H9 (cell line): ENCODE results near the gene KAZN. TPM values are rescaled to one million over a fixed set of nuclear protein-coding genes. Genes with fewer than 3 reads are reported as not detected.

Experiments used
- DNase-seq: peaks from one replicate; pipeline ENCODE4 v3.0.0-alpha.2; 2017
- H2AFZ ChIP-seq: one replicate; pipeline ENCODE4 v1.6.1; 2013; ENCODE audit warnings: mild to moderate bottlenecking, low read length, control low read depth, moderate library complexity
- H2AK5ac ChIP-seq: 2 replicates; pipeline ENCODE4 v1.6.1; 2013; ENCODE audit warnings: low read length, control low read depth, mixed read lengths; ENCODE audit not compliant: insufficient read length
- H2BK120ac ChIP-seq: one replicate; pipeline ENCODE4 v1.6.1; 2013; ENCODE audit warnings: low read depth, mild to moderate bottlenecking, low read length, control low read depth, inconsistent platforms; ENCODE audit not compliant: poor library complexity, severe bottlenecking
- H2BK12ac ChIP-seq: 2 replicates; pipeline ENCODE4 v1.6.1; 2013; ENCODE audit warnings: low read length, control low read depth, mixed read lengths, low read depth; ENCODE audit not compliant: insufficient read length
- H2BK15ac ChIP-seq: 2 replicates; pipeline ENCODE4 v1.6.1; 2013; ENCODE audit warnings: low read depth, low read length, control low read depth
- H2BK20ac ChIP-seq: one replicate; pipeline ENCODE4 v1.6.1; 2013; ENCODE audit warnings: low read depth, mild to moderate bottlenecking, low read length, control low read depth, inconsistent platforms; ENCODE audit not compliant: poor library complexity, severe bottlenecking
- H2BK5ac ChIP-seq: 2 replicates; pipeline ENCODE4 v1.6.1; 2013; ENCODE audit warnings: low read length, control low read depth, mixed read lengths; ENCODE audit not compliant: insufficient read length
- H3K14ac ChIP-seq: 2 replicates; pipeline ENCODE4 v1.6.1; 2013; ENCODE audit warnings: low read length, control low read depth; ENCODE audit not compliant: insufficient read depth
- H3K18ac ChIP-seq: 2 replicates; pipeline ENCODE4 v1.6.1; 2013; ENCODE audit warnings: low read depth, mild to moderate bottlenecking, mixed read lengths, low read length, control low read depth; ENCODE audit not compliant: insufficient read length
- H3K23ac ChIP-seq: 2 replicates; pipeline ENCODE4 v1.6.1; 2013; ENCODE audit warnings: low read length, control low read depth, mixed read lengths, low read depth; ENCODE audit not compliant: insufficient read length
- H3K23me2 ChIP-seq: 2 replicates; pipeline ENCODE4 v1.6.1; 2013; ENCODE audit warnings: low read depth, mild to moderate bottlenecking, mixed read lengths, low read length, control low read depth; ENCODE audit not compliant: insufficient read length, poor library complexity, severe bottlenecking
- H3K27ac ChIP-seq: 2 replicates; pipeline ENCODE4 v1.5.1; 2013; ENCODE audit warnings: low read length, control low read depth, mixed read lengths, low read depth; ENCODE audit not compliant: insufficient read length
- H3K27me3 ChIP-seq: 2 replicates; pipeline ENCODE4 v1.6.1; 2013; ENCODE audit warnings: low read length, control low read depth, inconsistent platforms; ENCODE audit not compliant: insufficient read depth
- H3K4ac ChIP-seq: 2 replicates; pipeline ENCODE4 v1.6.1; 2013; ENCODE audit warnings: low read depth, mild to moderate bottlenecking, control low read depth, inconsistent platforms, low read length, moderate library complexity
- H3K4me1 ChIP-seq: 2 replicates; pipeline ENCODE4 v1.6.1; 2013; ENCODE audit warnings: low read length, control low read depth, inconsistent platforms; ENCODE audit not compliant: insufficient read depth
- H3K4me2 ChIP-seq: 2 replicates; pipeline ENCODE4 v1.6.1; 2013; ENCODE audit warnings: low read length, control low read depth, mixed read lengths; ENCODE audit not compliant: insufficient read length, insufficient read depth
- H3K56ac ChIP-seq: 2 replicates; pipeline ENCODE4 v1.6.1; 2013; ENCODE audit warnings: low read depth, mild to moderate bottlenecking, mixed read lengths, low read length, control low read depth; ENCODE audit not compliant: insufficient read length
- H3K79me1 ChIP-seq: 2 replicates; pipeline ENCODE4 v1.6.1; 2013; ENCODE audit warnings: low read depth, mild to moderate bottlenecking, moderate library complexity, low read length, control low read depth, inconsistent platforms; ENCODE audit not compliant: insufficient read depth, poor library complexity, severe bottlenecking
- H3K79me2 ChIP-seq: 2 replicates; pipeline ENCODE4 v1.6.1; 2013; ENCODE audit warnings: low read length, control low read depth, inconsistent platforms; ENCODE audit not compliant: insufficient read depth
- H3K9ac ChIP-seq: 2 replicates; pipeline ENCODE4 v1.6.1; 2013; ENCODE audit warnings: low read length, control low read depth, mixed read lengths; ENCODE audit not compliant: insufficient read length; ENCODE audit errors: extremely low read depth
- H3K9me3 ChIP-seq: one replicate; pipeline ENCODE4 v1.6.1; 2013; ENCODE audit warnings: low read depth, low read length, inconsistent platforms; ENCODE audit not compliant: control insufficient read depth
- H3T11ph ChIP-seq: one replicate; pipeline ENCODE4 v1.6.1; 2013; ENCODE audit warnings: mild to moderate bottlenecking, low read length, control low read depth, inconsistent platforms
- H4K20me1 ChIP-seq: one replicate; pipeline ENCODE4 v1.6.1; 2013; ENCODE audit not compliant: control insufficient read depth, insufficient read length, insufficient read depth
- H4K5ac ChIP-seq: 2 replicates; pipeline ENCODE4 v1.6.1; 2013; ENCODE audit warnings: low read depth, mild to moderate bottlenecking, mixed read lengths, low read length, control low read depth; ENCODE audit not compliant: insufficient read length
- H4K8ac ChIP-seq: replicated peaks from 2 replicates; pipeline ENCODE4 v1.6.1; 2013; ENCODE audit warnings: low read length, control low read depth, mixed read lengths, low read depth; ENCODE audit not compliant: insufficient read length
- H4K91ac ChIP-seq: 2 replicates; pipeline ENCODE4 v1.6.1; 2013; ENCODE audit warnings: low read depth, mild to moderate bottlenecking, moderate library complexity, mixed read lengths, low read length, control low read depth; ENCODE audit not compliant: insufficient read length
- H3K27ac Mint-ChIP-seq, 3 experiments: 2 replicates in 2 of 3; 3 replicates in 1 of 3; pipeline ENCODE4 v1.8.0; 2020 to 2021; ENCODE audit warnings: mixed read lengths in 3 of 3, mild to moderate bottlenecking in 1 of 3, moderate library complexity in 1 of 3
- H3K27me3 Mint-ChIP-seq: 2 replicates; pipeline ENCODE4 v1.8.0; 2021; ENCODE audit warnings: low read depth, mild to moderate bottlenecking, moderate library complexity, mixed read lengths
- H3K36me3 Mint-ChIP-seq, 3 experiments: 2 replicates in 2 of 3; 3 replicates in 1 of 3; pipeline ENCODE4 v1.8.0; 2020 to 2021; ENCODE audit warnings: low read depth in 3 of 3, mixed read lengths in 3 of 3; ENCODE audit not compliant: insufficient read depth in 1 of 3
- H3K4me1 Mint-ChIP-seq, 2 experiments: 2 replicates each; pipeline ENCODE4 v1.8.0; 2020; ENCODE audit warnings: mixed read lengths in 2 of 2
- H3K4me3 Mint-ChIP-seq, 2 experiments: 2 replicates in 1 of 2; 3 replicates in 1 of 2; pipeline ENCODE4 v1.8.0; 2020 to 2021; ENCODE audit warnings: mild to moderate bottlenecking in 2 of 2, mixed read lengths in 2 of 2, moderate library complexity in 1 of 2
- H3K9me3 Mint-ChIP-seq, 2 experiments: 2 replicates in 1 of 2; 3 replicates in 1 of 2; pipeline ENCODE4 v1.8.0; 2020; ENCODE audit warnings: mild to moderate bottlenecking in 2 of 2, mixed read lengths in 2 of 2, moderate library complexity in 1 of 2
- WGBS: extraction: QIAGEN DNeasy Blood & Tissue Kit; methylation state at CpG from one replicate; pipeline ENCODE4 v1.1.7; 2013; ENCODE audit warnings: missing lambda C conversion rate, low lambda C conversion rate, mixed read lengths; ENCODE audit not compliant: insufficient read length; ENCODE audit errors: extremely low coverage; 5-methylcytosine and 5-hydroxymethylcytosine counted together
- total RNA-seq: library from RNA; stranded (reverse); gene quantifications from 2 replicates; pipeline ENCODE4 v1.2.1, GENCODE V29; 2021
- TF ChIP-seq, protein P1 (sequence below): fragments of 200-600 bp; sonication (generic); conservative IDR thresholded peaks from 3 replicates; pipeline ENCODE4 v1.8.0; 2021; ENCODE audit warnings: antibody characterized with exemption, mild to moderate bottlenecking

The KAZN gene
- total RNA-seq, 1 experiment from 2014 or later: 7.6 TPM

GRCh38 chr1:14970799-14971141 is 372.3 kb downstream of the KAZN start:
- no peaks in the 10 kb centered on the region for H4K20me1 ChIP-seq
- no peaks in the 10 kb centered on the region for H3K9me3 ChIP-seq
- no peak overlapping the region for H3K27ac ChIP-seq
- no peak overlapping the region for H3K9ac ChIP-seq
- H3K14ac ChIP-seq: no peak overlapping the region
- no peak overlapping the region for H3K4me3 Mint-ChIP-seq
- H2BK15ac ChIP-seq: no peak overlapping the region
- no peak overlapping the region for H3K4me2 ChIP-seq
- no peak overlapping the region for H4K5ac ChIP-seq
- peaks cover 12 to 21% of the 10 kb centered on the region in 2 experiments for H3K4me1 Mint-ChIP-seq
- H3K79me1 ChIP-seq: no peaks in the 10 kb centered on the region
- no peak overlapping the region for H3T11ph ChIP-seq
- H3K4ac ChIP-seq: no peak overlapping the region
- no peak overlapping the region for H4K91ac ChIP-seq
- H4K8ac ChIP-seq: no peak overlapping the region
- no peak overlapping the region for H2AK5ac ChIP-seq
- H3K27me3 Mint-ChIP-seq: peaks cover 4% of the 10 kb centered on the region
- peaks cover 8 to 10% (median 10%) of the 10 kb centered on the region in 3 experiments; a peak in 6 of 7 replicates for H3K36me3 Mint-ChIP-seq
- H2AFZ ChIP-seq: no peak overlapping the region
- H3K27ac Mint-ChIP-seq: no peak overlapping the region; a peak in 2 of 7 replicates
- TF ChIP-seq, protein P1, sequence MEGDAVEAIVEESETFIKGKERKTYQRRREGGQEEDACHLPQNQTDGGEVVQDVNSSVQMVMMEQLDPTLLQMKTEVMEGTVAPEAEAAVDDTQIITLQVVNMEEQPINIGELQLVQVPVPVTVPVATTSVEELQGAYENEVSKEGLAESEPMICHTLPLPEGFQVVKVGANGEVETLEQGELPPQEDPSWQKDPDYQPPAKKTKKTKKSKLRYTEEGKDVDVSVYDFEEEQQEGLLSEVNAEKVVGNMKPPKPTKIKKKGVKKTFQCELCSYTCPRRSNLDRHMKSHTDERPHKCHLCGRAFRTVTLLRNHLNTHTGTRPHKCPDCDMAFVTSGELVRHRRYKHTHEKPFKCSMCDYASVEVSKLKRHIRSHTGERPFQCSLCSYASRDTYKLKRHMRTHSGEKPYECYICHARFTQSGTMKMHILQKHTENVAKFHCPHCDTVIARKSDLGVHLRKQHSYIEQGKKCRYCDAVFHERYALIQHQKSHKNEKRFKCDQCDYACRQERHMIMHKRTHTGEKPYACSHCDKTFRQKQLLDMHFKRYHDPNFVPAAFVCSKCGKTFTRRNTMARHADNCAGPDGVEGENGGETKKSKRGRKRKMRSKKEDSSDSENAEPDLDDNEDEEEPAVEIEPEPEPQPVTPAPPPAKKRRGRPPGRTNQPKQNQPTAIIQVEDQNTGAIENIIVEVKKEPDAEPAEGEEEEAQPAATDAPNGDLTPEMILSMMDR: no peak
- no peaks in the 10 kb centered on the region for H3K79me2 ChIP-seq
- no peak overlapping the region for H2BK20ac ChIP-seq
- H3K56ac ChIP-seq: no peak overlapping the region
- no peak overlapping the region for H2BK12ac ChIP-seq
- WGBS: no CpG with 5 or more reads among the region's 5 CpGs
- H3K9me3 Mint-ChIP-seq: peaks cover 10 to 13% of the 10 kb centered on the region in 2 experiments
- DNase-seq: no peak
- H3K27me3 ChIP-seq: no peaks in the 10 kb centered on the region
- no peaks in the 10 kb centered on the region for H3K23me2 ChIP-seq
- no peak overlapping the region for H2BK120ac ChIP-seq
- no peak overlapping the region for H3K23ac ChIP-seq
- H3K4me1 ChIP-seq: no peaks in the 10 kb centered on the region
- H2BK5ac ChIP-seq: no peak overlapping the region
- no peak overlapping the region for H3K18ac ChIP-seq
